ENCODE results near the gene ELMOD3. TPM values are rescaled to one million over a fixed set of nuclear protein-coding genes. Genes with fewer than 3 reads are reported as not detected.
A peak's percentile ranks its signal among the peaks of the same experiment; 100 is the strongest.

The ELMOD3 gene
- total RNA-seq, 4 donors from 2014 or later: 23.4 to 34.5 (median 31.4) TPM

- WGBS, 2 donors: 64 to 80% methylated on average over 2 of the region's 2 CpGs
- Histone ChIP-seq H3K36me3 (no peaks in the 10 kb centered on the region), H3K9me3 (no peaks in the 10 kb centered on the region), H3K4me1 (peaks cover 44 to 50% of the 10 kb centered on the region in 2 donors), H3K27ac (peak overlapping the region; percentile 97 to 98 (median 98)), H3K4me3 (replicated peaks in 1 of 3) (no peak overlapping the region), H3K27me3 (no peaks in the 10 kb centered on the region)
- TF ChIP-seq POLR2A (IDR thresholded peaks at IDR 0.05): no peak
- no peak for TF ChIP-seq CTCF (IDR thresholded peaks at IDR 0.05)
- intact Hi-C loops (cut with DNase I): no loop called here
- DNase-seq: no peak
Observed at GRCh38 chr2:85422072-85422457, 67.5 kb downstream of the ELMOD3 start.

- TF ChIP-seq POLR2A (IDR thresholded peaks at IDR 0.05) (no peak), CTCF (IDR thresholded peaks at IDR 0.05) (no peak)
- WGBS, 2 donors: 79 to 84% methylated on average over 5 of the region's 5 CpGs
- peak overlapping the region in 1 of 3 donors; percentile 34 for H3K27ac ChIP-seq
- H3K36me3 ChIP-seq: no peaks in the 10 kb centered on the region
- DNase-seq: no peak
- peaks cover 39 to 41% of the 10 kb centered on the region in 2 donors for H3K4me1 ChIP-seq
- H3K9me3 ChIP-seq: no peaks in the 10 kb centered on the region
- no peak overlapping the region for H3K4me3 ChIP-seq (replicated peaks in 1 of 3)
- intact Hi-C loops (cut with DNase I): no loop called here
- H3K27me3 ChIP-seq: no peaks in the 10 kb centered on the region
Observed at GRCh38 chr2:85423525-85423924, 69.0 kb downstream of the ELMOD3 start.

GRCh38 chr2:85425588-85425987, 71.0 kb downstream of the ELMOD3 start:
- peaks cover 22 to 30% of the 10 kb centered on the region in 2 donors for H3K4me1 ChIP-seq
- H3K4me3 ChIP-seq (replicated peaks in 1 of 3): no peak overlapping the region
- 95 to 100% methylated on average over 1 to 3 of the region's 3 CpGs for WGBS, 2 donors
- intact Hi-C loops (cut with DNase I): no loop called here
- TF ChIP-seq CTCF (IDR thresholded peaks at IDR 0.05): no peak
- no peaks in the 10 kb centered on the region for H3K36me3 ChIP-seq
- H3K27me3 ChIP-seq: no peaks in the 10 kb centered on the region
- no peaks in the 10 kb centered on the region for H3K9me3 ChIP-seq
- no peak for DNase-seq
- no peak overlapping the region for H3K27ac ChIP-seq

DNA sequence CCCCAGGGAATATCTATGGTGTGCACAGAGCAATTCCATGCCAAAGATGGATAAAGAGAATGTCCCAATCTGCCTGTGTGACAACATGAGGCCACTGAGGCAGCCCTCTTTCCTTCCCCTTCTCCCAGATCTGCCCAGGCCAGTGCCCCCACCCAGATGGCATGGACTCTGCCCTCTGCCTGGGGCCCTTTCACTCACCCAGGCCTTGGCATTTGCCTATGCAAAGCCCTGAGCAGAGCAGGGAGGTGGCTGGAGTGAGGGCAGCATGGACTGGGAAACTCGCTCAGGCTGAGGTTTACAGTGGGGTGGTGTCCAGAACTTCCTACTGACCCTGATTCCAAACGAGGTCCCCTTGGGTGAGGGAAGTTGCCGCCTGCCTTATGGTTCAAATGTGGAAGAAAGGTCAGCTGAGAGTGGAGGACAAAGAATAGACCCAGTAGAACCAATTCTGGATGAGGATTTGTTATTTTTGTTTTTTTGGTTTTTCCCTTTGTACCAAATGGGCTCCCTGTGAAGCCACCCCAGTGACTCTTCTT, 72.8 kb downstream of the ELMOD3 start:
- Histone ChIP-seq H3K36me3 (no peaks in the 10 kb centered on the region), H3K4me1 (peaks cover 23 to 28% of the 10 kb centered on the region in 2 donors), H3K4me3 (replicated peaks in 1 of 3) (no peak overlapping the region), H3K27ac (no peak overlapping the region), H3K27me3 (no peaks in the 10 kb centered on the region), H3K9me3 (no peaks in the 10 kb centered on the region)
- WGBS, 2 donors: 76 to 80% methylated on average over 3 of the region's 3 CpGs
- TF ChIP-seq POLR2A (IDR thresholded peaks at IDR 0.05) (no peak), CTCF (IDR thresholded peaks at IDR 0.05) (no peak)
- DNase-seq: no peak
- intact Hi-C loops (cut with DNase I): no loop called here

GRCh38 chr2:85428343-85428881, 73.8 kb downstream of the ELMOD3 start:
- H3K9me3 ChIP-seq: no peaks in the 10 kb centered on the region
- intact Hi-C loops (cut with DNase I): no loop called here
- TF ChIP-seq POLR2A (IDR thresholded peaks at IDR 0.05) (no peak), CTCF (IDR thresholded peaks at IDR 0.05) (no peak)
- 79 to 87% methylated on average over 7 of the region's 7 CpGs for WGBS, 2 donors
- H3K27ac ChIP-seq: no peak overlapping the region
- no peaks in the 10 kb centered on the region for H3K27me3 ChIP-seq
- no peak overlapping the region for H3K4me3 ChIP-seq (replicated peaks in 1 of 3)
- H3K36me3 ChIP-seq: no peaks in the 10 kb centered on the region
- no peak for DNase-seq
- peaks cover 27 to 32% of the 10 kb centered on the region in 2 donors for H3K4me1 ChIP-seq
